ENCODE data around the gene GPR107.

GRCh38 chr9:130172858-130173665 lies 119.4 kb downstream of the GPR107 start:
- TF ChIP-seq CTCF (IDR thresholded peaks at IDR 0.05) (no peak), POLR2A (IDR thresholded peaks at IDR 0.05) (no peak), POLR2AphosphoS5 (IDR thresholded peaks at IDR 0.05) (peak in 2 of 4 donors; percentile 5 to 12)
